OCI-M1 (cell line): Measurements from ENCODE around the gene DAPK1.
"Not testable (repeated sequence)": the region's sequence is repeated elsewhere in the genome, so short reads cannot be mapped to it uniquely, and the experiment has no call there.

Experiments used
- DNase-seq: peaks from one replicate; lab custom pipeline; 2025; lab: John Stamatoyannopoulos, UW

The DAPK1 gene

DNA sequence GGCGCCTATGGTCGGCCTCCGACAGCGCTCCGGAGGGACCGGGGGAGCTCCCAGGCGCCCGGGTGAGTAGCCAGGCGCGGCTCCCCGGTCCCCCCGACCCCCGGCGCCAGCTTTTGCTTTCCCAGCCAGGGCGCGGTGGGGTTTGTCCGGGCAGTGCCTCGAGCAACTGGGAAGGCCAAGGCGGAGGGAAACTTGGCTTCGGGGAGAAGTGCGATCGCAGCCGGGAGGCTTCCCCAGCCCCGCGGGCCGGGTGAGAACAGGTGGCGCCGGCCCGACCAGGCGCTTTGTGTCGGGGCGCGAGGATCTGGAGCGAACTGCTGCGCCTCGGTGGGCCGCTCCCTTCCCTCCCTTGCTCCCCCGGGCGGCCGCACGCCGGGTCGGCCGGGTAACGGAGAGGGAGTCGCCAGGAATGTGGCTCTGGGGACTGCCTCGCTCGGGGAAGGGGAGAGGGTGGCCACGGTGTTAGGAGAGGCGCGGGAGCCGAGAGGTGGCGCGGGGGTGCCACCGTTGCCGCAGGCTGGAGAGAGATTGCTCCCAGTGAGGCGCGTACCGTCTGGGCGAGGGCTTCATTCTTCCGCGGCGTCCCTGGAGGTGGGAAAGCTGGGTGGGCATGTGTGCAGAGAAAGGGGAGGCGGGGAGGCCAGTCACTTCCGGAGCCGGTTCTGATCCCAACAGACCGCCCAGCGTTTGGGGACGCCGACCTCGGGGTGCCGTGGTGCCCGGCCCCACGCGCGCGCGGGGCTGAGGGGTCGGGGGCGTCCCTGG, 561 bp downstream of the DAPK1 start:
- peak; percentile 75 for DNase-seq

DNA sequence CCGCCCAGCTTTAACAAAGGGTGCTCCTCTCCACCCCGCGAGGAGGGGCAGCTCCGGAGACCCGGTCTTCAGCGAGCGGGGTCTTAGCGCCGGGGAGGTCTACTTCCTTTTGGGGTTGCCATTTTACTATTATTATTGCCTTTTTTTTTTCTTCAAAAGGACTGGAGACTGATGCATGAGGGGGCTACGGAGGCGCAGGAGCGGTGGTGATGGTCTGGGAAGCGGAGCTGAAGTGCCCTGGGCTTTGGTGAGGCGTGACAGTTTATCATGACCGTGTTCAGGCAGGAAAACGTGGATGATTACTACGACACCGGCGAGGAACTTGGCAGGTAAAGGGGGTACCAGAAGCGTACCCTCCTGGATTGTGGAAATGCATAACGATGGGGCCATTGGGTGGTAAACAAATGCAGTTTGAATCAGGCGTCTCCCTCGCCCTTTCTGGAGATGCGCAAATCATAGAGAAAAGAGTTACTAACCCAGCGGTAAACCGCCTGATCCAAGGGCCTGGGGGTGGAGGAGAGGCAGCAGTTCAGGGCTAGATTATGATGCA, 1.2 kb downstream of the DAPK1 start:
- peak; percentile 54 for DNase-seq

DNA sequence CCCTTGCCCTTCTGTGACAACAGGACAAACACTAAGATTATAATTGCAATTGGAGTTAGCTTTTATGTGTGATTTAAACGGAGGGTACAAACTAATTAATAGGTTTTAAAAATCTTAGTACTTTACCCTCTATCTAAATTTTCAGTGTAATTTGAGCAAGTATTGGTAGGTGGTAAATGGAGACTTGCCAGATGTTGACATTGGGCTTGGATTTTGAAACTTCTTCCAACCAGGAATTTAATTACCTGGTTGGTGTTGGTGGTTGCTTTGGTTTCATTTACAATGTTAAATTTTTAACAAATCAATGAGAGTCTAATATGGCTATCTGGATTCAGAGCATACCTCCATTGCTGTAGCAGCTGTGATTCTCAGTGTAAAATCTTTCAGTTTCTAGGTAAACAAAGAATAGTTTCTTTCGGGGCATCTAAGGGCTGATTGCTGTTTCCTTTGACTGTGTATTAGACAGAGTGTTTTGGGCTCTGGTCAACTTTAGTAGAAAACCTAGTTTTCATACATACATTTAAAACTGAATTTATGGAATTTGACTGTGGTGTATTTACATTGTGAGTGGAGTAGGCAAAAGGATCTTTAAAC, 1.9 kb downstream of the DAPK1 start:
- DNase-seq: peak; percentile 39

DNA sequence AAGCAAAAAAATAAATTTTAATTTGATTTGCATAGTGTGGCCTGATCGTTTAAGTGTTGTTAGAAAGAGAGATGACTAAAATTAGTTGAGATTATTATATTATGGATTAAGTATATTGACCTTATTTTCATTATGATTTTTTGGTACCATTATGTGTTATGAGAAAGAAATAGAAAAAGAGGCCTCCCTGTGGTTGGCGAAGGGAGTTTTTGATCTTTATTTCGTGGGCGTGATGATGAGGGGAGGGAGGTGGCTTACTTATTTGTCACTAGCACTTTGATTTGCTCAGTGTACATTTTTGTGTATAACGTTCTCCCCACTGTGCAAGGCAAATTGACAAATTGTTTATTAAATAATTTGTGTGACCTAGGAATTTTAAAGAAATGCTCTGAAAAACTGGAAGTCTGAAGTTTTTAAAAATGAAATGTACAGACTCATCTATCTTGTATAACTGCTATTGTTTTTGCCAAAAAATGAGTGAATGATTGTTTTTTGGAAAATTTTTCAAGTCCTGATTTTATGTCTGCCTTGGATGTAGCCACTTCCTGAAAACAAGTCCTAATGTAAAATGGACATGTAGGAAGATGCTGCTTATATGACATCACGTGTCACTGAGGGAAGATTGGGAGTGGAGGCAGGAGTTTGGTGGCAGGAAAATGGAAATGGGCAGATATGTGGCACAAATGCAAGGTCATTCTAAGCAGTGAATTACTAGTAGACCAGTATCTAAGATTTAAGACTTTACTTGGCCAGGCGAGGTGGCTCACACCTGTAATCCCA, 3.0 kb downstream of the DAPK1 start:
- peak; percentile 71 for DNase-seq

DNA sequence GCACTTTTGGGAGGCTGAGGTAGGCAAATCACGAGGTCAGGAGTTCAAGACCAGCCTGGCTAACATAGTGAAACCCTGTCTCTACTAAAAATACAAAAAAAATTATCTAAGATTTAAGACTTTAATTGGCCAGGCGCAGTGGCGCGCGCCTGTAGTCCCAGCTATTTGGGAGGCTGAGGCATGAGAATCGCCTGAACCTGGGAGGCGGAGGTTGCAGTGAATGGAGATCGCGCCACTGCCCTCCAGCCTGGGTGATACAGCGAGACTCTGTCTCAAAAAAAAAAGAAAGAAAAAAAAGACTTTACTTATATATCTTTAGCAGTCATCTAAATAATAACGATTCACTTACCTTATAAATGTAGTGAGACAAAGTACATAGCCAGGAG, 3.6 kb downstream of the DAPK1 start:
- DNase-seq: not testable (repeated sequence)

DNA sequence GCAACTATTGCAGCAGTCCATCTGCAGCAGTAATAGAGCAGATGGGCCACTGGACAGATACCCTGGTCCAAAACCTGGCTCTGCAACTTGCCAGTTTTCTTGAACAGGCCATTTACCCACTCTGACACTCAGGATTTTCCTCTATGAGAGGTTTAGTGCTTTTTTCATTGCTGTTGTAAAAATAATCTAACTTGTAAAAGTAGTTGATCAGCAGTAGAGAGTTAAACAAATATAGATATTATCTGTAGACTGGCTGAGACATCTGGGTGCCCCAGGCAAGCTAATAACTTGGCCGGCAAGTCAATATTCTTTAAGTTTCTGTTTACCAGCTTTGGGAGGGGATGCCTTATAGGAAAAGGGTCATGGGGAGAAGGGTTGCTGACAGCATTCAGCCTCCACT, 4.1 kb downstream of the DAPK1 start:
- DNase-seq: no peak

DNA sequence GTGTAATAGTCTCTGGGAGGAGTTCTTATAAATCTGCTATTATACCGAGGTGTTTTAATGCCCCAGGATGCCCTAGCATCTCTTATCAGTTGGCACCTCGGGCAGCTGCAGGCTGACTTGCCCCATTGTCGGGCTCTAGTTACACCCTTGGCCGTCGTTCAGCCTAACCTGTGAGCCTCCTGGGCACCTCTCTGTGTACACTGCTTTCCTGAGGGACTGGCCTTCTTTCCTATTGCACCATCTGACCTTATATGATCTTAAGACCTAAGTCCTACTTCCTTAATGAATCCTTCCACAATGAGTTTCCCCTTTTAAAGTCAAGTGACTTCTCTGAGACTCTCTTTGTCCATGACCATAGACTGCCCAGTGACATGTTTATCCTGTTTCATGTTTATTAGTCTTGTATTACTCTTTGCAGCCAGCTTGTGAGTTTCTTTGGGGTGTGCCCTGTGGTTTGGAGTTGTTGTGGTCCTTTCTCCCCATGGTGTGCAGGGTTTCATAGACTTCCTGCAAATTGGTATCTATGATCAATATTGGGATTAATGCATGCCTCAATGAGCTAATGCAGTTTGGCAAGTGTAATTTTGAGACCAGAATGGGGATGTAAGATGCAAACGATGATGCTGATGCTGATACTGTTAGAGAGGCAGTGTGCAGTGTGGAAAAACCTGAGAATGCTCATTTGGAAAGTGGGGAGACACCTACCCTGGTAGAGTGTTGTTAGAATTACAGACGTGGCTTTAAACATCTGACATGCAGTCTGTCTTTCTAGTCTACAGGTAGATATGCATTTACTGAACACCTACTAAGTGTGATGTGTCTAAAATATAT, 4.9 kb downstream of the DAPK1 start:
- peak; percentile 62 for DNase-seq

DNA sequence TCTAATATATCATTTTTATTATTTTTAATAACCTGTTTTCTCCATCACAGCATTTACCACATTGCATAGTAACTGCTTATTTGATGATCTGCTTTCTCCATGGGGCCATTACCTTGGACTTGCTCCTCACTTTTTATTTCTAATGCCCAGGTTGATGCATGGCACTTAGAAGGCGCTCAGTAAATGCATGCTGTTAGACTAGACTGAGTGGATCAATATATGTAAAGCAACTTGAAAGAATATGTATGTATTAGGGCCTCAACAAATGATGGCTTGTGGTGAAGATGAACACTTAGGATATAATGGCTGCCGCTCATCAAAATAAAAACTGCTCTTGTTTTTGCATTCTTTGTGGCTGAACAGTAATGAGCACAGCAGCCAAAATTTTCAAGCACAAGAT, 5.8 kb downstream of the DAPK1 start:
- no peak for DNase-seq

DNA sequence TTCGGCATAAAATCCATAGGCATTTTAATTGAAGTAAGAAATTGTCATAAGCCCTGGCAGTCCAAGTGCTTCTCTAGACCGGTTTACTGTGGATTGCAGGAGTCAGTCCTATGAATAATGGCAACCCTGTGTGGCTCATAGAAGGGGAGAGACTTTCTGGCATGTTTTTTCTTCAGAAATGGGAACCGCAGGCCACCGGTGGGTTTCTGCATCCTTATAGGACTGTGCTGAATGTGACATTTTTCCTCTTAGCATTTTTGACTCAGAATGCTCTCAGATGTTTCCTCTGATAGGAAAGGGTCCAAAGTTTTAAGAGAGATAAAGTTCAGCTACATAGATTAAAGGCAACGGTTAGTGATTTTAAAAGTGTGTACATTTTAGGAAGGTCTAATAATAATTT, 6.3 kb downstream of the DAPK1 start:
- DNase-seq: no peak

DNA sequence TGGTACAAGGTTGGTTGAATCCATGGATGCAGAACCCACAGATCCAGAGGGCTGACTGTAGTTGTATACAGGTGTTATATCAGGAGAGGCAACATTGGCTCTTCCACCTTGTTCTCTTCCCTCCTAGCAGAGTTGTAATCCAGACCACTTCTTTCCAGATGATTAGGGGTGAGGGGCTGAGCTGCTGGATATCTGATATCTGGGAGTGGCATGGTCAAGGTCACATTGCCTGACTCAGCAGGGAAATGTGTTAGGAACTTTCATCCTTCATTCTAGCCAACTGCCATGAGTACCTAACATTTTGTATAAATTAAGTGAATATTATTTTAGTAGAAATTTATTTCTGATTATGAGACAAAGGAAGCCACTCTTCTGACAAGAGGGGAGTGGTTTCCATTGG, 7.3 kb downstream of the DAPK1 start:
- peak; percentile 14 for DNase-seq

DNA sequence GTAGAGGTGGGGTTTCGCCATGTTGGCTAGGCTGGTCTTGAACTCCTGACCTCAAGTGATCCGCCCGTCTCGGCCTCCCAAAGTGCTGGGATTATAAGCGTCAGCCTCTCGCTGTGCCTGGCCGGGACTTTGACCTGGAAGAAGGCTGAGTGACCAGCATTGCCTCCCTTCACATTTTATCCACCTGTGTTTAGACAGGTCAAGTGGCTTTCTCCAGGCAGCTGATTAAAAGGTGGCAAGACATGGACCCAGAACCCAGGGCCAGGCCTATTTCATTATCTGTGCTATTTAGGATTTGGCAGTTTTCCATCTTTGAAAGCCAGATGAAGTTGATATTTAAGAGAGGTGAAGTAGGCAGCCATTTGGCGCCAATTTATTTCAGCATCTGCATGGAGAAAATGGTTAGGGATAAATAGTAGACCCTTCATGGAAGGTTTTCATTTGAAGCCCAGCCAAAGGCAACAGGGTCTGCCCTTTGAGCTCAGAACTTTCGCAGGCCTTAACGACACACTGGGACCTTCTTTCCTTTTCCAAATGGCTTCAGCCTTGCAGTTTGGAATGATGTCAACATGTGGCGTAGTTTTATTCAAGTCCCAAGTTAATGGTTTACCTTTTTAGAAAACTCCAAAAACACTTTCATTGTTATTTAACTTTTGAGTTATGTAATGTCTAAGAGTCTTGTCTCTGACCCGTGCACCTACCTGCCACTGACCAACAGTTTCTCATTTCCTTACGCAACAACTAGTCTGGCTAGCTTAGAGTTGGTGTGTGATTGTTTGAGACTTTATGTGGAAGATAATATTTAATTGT, 8.4 kb downstream of the DAPK1 start:
- no peak for DNase-seq

DNA sequence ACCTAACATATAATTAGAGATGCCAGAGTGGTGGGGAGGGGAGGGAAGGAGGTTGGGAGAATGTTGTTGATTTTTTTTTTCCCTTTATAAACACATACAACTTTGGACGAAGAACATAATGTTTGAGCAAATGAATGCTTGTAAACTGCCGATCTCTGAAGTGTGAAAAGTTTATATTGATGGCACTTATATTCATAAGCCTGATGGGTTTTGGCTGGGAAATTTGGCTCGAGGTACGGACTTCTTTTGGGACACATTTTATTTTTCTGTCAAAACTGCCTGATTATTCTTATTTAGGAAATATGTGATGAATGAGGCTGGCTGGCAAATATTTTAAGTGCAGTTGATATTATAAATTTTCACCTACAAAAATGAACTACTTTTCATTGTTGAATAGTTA, 9.9 kb downstream of the DAPK1 start:
- no peak for DNase-seq

DNA sequence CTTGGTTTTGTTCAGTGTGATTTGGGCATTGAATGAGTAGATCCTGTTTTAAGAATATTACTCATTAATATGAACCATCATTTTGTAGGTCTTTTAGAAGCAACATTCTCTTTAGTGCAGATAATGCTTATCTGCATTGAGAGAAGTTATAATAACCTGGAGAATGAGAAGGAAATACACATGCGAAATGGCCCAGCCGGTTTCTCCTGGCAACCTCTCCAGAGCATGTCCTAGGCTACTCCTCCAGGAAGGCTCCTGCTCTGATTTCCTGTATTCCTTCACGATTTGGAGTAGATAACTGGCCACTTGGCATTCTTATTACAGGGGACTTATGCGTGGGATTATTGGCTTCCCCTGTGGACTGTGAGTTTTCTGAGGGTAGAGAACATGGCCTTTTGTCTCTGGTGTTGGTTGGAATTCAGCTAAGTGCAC, 12.6 kb downstream of the DAPK1 start:
- no peak for DNase-seq

DNA sequence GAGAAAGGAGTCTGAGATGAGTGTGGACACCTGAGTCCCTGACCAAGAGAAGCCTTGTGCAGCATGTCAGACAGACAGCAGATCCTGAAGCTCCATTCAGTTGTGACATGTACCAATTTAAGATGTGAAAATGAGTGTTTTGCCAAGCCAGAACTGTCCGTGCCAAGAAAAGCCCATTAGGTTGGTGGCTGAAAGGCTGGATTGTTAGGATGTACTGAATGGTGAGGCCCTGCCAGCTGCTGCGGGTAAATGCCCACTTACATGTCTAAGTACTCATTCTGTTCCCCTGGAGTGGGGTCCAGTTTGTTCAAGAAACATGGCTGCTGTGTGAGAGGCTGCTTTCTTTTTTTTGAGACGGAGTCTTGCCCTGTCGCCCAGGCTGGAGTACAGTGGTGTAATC, 14.6 kb downstream of the DAPK1 start:
- DNase-seq: no peak

DNA sequence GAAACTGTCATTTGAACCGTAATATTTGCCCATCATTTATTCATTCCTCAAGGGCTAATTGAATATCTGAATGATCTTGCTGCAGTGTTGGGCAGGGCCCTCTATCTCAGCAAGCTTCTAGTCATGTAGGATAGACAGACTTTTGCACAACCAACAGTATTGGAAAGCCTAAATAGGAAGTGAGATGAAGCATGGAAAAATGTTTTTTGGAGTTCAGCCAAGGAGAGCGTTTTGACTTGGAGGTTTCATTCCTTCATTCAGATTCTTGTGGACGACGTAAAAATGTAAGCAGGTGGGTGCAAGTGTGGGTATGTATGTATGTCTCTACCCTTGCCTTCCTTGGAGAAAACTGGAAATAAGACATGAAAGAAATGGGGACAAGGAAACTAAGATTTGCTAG, 15.5 kb downstream of the DAPK1 start:
- no peak for DNase-seq

DNA sequence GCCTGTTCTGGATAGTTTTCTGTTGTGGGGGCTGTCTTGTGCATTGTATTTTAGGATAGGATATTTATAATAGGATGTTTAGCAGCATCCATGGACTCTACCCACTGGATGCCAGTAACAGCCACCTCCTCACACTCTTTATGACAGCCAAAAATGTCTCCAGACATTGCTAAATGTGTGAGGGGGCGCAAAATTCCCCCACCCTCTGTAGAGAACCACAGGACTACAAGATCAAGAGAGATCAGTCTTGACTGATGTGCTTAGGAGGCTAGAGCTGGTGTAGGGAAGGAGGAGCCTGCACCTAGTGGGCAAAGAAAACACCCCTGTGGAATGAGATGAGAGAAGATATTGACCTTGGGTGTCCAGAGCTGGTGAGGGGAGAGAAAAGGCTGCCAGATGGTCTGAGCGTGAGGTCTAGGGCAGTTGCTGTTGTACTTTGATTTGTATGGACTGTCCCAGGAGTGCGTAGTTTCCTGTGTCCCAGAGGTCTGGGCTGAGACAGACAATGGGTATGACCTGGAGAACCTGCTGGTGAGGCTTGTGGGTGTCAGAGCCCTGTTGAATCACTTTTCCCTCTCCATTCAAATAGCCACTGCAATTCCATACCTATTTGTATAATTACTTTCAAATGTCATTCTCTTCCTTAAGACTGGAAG, 16.3 kb downstream of the DAPK1 start:
- no peak for DNase-seq

DNA sequence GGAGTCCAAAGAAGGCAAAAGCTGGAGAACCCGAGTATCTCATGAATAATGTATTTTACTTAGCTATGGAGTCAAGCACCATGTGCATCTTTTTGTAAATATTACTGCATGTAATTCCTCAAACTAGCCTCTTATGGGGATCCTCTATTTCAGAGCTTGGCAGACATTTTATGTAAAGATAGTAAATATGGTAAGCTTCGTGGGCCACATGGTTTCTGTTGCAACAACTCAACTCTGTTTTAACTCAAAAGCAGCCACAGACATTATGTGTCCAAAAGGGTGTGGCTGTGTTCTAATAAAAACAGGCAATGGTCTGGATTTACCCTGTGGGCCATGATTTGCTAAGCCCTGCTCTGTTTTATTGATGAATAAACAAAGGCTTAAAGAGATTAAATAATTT, 17.3 kb downstream of the DAPK1 start:
- peak; percentile 49 for DNase-seq

DNA sequence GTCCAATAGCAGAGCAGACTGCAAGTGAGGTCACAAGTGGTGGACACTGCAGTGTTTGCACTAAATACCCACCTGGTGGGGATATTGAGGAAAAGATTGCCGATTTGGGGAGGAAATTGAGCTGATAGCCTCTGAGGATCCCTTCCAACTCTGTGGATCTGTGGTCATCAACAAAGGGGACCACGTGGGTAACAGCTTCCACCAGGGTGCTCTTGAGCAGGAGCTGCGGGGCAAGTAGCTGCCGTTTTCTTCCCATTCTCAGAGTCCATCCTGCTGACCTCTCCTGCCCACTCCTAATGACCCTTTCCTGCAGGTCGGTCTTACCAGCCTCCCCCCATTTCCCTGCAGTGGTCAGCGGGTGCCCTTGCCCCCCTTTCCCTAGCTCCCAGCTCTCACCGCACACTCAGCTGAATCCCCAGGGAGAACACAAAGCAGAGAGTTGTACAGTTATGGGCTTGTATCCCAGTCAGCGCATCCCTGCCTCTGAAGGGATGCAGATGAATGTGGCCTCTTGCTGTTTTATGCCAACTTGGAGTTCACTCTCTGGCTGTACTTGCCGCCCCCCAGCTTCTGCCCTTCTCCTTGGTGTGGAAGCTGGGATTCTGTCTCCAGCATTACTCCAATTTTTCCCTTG, 18.0 kb downstream of the DAPK1 start:
- DNase-seq: peak; percentile 39

DNA sequence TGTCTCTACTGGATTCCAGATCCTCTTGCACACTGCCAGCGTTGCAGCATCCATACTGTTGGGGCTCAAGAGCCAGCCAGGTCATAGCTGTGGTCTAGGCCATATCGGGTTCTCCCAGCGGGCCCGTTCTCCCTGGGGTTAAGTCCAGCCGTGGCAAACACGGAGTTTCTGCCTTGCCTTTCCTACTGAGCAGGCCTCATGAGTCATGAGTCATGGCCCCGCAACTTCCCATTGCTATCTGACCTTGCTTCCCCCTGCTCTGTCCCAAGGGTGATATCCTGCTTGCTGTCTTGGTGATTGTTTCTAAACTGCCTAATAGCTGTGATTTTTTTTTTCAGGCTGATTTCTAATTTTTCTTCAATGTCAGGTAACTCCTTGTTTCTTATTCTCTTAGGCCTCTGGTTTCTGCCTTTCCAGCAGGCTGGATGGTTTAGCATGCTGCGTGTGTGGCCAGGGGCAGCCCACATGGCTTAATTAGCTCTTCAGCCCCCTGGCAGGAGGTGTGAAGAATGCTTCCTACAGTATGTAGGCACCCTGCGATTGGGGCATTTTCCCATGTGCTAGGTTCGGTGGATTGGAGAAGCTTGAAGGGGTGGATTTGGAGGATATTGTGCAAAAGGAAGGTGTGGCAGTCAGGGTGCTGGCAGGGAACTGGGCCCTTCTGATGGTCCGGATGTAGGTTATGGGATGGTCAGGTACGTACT, 18.7 kb downstream of the DAPK1 start:
- peak; percentile 91 for DNase-seq

DNA sequence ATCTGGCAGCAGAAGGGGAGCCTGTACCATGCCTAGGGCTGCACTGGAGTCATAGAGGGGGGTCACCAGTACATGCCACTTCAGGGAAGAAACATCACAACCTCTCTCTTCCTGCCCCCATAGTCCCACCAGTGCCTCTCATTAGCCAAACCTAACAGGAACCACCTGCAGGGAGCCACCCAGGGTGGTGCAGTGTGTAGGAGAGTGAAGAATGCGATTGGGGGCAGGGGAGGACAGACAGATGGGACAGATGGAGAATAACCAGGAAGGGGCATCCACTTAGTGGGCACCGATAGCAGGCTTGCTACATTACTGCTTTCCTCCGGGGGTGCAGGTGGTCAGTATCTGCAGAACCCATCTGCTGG, 19.2 kb downstream of the DAPK1 start:
- no peak for DNase-seq
